ENCODE data around the gene TTC32.

DNA sequence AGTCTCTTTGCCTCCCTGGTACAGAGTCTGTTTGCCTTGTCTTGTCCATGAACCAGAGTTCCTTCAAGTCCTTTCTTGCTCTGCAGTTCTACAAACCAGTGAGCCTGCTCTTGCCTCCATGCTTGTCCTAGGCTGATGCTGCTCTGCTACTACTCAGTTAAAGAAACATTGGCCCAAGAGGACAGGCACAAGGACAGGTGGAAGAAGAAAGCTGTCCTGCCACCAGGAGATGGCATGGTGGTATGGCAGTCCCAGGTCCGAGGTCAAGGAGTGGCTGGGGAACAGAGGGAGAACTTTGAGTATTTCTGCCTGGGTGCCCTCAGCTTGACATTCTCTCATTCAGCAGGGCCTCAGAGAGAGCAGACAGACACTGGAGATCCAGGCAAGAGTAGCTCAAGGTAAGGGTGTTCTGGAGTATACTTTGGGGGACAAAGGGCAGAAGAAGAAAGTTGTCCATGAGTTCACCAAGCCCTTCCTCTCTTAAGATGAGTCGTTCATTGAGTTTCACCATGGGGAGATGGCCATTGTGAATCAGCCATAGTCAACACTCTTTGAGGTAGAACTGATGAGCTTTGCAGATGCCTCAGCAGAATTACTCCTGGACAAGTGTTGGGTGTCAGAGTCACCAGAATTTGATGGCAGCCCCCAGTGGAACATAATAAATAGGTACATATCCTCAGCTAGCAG, 20.4 kb downstream of the TTC32 start:
- TF ChIP-seq YY1 (IDR thresholded peaks at IDR 0.05; ENCODE audit: insufficient read depth, insufficient read length) (no peak), ZNF274 (IDR thresholded peaks at IDR 0.05; ENCODE audit: low read depth, low read length) (no peak)
